HG02642 (cell line): ENCODE data around the gene CNDP1.

Experiments used
- ATAC-seq: cut with Tn5 transposase; IDR thresholded peaks from one replicate; pipeline ENCODE4 v1.9.1; 2021; ENCODE audit warnings: mild to moderate bottlenecking; ENCODE audit not compliant: unreplicated experiment, poor library complexity

CNDP1 gene

DNA sequence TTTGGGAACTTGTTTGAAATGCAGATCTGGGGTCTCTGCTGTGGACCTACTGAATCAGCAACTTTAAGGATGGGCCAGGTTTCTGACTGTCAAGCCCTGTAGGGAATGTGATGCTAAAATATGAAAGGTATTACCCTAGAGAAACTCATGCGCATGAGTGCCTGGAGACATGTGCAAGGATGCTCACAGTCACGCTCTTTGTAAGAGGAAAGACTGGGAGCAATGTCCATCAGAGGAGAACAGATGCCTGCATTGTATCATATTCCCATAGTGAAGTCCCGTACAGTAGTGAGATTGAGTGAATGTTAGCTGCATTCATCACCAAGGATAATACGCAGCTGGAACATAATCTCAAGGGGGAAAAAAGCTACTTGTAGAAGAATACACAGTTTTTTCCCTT, 77.5 kb downstream of the CNDP1 start:
- ATAC-seq = no peak

DNA sequence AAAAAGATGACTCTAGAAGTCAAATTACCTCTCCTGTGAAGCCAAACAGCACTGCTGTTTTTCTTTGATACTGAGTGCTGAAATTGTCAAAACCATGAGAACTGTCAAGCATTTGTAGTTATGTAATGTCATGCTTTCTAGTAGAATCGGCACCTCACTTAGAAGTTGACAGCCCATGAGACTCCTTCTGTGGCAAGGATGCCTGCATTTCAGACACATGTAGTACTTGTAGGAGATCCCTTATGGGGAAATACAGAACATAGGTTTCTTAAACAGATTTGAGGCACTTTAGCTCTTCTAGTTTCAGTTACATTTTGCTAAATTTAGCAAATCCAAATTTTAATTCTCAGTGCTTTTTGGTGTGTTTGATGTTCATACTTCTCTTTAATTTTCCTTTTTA, 79.1 kb downstream of the CNDP1 start:
- ATAC-seq = no peak

DNA sequence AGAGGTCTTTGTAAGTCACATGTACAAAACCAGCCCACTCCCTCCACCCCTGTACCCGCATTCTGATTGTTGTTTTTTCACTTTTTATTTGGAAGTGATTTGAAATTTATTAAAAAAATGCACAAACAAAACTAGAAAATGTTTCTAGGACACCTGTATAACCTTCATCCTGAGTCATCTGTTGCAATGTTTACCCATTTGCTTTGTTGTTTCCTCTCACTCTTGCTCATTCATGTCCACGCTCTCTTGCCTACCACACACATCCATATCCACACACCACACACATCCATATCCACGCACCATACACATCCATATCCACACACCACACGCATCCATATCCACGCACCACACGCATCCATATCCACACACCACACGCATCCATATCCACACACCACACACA, 82.2 kb downstream of the CNDP1 start:
- no peak for ATAC-seq

DNA sequence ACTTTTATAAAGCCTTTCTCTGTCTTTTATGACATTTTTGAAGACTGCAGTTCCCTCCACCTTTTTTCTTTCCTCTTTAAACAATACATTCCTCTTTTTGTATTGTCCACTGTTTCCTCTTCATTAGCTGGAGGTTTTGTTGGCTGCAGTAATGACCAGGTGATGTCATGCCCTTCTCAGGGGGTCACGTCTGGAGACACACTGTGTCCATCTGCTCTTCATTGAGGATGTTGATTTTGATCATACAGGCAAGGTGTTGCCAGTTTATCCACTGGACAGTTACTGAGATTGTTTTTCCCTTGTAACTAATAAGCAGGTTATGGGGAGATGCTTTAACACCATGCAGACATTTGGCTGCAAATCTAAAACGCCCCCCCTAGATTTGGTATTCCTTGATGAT, 83.2 kb downstream of the CNDP1 start:
- no peak for ATAC-seq

DNA sequence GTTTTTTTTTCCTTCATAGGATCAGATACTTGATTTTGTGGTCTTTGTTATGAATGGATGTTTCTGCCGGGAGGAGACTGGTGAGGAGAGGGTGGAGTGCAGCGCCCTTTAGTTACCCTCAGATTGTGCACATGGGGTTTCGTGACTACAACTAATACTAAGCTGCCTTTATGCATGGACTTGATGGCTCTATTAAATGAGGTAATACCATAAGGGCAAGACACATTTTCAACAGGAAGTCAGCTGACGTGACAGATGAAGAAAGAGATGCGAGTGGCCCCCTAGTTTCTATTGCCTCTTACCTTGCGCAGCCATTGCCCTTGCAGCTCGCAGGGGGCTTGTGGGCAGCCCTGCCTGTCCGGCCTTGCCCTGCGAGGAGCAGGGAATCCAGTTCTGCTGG, 87.8 kb downstream of the CNDP1 start:
- ATAC-seq = no peak

DNA sequence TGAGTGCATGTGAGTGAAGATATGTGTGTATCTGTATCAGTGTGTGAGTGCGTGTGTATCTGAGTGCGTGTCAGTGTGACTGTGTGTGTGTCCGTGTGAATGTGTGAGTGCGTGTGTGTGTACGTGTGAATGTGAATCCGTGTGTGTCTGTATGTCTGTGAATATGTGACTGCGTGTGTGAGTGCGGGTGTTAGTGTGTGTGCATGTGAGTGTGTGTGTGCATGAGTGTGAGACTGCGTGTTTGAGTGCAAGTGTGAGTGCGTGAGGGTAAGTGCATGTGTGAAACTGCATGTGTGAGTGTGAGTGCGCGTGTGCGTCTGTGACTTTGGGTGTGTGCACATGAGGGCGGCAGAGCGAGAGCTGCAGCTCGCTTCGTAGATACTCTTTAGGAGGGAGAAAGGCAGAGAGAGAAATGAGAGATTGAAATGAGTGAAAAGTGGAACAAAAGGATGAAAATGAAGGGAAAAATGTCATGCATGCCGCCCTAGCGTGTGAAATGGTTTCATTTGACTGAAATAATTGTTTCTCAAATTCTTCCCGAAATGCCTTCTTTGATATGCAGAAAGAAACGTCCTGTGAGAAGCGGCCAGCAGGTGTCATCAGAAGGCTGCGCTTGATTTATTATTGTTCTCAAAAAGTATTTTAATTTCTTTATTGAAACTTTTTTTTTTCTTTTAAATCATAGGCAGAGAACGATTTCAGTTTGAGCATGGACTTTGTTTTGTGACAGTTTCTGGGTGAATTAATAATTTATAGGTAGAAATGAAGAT, 88.9 kb downstream of the CNDP1 start:
- no peak for ATAC-seq

DNA sequence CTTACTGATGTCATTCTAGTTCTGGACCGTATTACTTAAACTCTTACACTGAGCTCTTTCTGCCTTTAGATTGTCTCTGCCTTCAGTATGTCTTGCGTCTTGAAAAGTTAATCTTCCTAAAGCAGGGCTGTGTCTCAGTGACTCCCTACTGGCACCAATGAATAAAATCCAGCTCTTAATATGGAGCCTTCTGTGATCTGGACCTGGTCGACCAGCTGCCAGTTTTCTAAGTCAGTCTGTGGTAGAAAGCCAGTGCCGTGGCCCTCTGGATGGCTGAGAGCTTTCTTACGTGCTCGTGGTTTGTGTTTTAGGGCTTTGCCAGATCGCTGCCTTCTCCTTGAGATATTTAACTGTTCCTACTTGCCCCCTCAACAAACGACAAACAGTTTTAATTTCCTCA, 90.2 kb downstream of the CNDP1 start:
- no peak for ATAC-seq

DNA sequence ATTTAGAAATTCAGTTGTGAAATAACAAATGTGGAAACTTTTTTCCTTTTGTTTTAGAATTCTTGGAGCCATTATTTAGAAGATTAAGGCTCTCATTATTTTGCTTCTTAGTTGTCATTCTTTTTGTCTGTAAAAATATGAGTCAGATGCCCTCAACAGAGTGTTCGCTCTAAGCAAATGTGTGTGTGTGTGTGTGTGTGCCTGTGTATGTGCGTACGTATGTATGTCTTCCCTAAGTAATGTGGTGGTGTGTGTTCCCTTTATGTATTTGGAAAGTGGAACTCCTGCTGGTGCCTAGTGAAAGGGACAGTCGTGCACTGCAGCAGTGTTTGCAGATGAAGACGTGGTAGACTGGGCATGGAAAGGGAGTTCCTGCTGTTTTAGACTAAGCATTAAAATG, 90.9 kb downstream of the CNDP1 start:
- no peak for ATAC-seq

DNA sequence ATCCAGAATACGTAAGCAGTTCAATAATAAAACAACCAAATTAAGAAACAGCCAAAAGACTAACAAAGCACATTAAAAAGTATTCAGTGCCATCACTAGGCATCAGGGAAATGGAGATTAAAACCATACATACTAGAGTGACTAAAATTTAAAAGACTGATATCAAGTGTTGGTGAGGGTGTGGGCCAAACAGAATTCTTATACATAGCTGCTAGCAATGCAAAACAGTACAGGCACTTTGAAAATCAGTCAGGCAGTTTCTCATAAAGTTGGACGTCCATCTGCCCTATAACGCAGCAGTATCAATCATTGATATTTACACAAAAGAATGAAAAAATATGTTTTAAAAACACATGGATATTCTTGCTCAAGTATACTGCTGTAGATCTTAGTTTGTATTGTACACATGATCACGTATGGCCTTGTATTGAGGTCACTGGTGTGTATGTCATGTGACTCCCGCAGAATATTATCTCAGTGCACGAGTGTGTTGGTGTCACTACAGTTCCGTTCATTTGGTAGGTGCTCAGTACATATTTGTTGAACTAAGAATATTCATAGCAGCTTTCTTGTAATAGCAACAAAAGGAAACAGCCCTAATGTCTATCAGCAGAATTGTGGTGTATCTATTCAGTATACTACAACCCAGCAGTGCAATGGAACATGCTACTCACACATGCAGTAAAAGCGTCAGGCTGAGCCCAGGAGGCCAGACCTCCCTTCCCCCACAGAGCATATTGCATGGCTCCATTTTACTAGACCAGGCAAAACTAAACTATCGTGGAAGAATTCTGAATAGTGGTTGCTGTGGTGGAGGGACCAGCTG, 92.0 kb downstream of the CNDP1 start:
- no peak for ATAC-seq

DNA sequence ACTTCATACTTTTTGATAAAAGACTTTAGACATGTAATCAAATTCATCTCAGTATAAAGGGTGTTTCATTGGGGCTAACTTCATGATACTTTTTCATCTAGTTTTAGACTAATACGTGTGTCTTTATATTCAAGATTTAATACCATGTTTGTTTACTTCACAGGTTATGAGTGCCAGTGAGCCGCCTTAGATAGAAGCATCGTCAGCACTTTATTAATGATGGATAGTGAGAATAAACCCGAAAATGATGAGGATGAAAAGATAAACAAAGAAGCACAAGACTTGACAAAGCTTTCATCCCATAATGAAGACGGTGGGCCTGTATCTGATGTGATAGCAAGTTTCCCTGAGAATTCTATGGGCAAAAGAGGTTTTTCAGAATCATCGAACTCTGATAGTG, 96.5 kb downstream of the CNDP1 start:
- ATAC-seq = no peak

DNA sequence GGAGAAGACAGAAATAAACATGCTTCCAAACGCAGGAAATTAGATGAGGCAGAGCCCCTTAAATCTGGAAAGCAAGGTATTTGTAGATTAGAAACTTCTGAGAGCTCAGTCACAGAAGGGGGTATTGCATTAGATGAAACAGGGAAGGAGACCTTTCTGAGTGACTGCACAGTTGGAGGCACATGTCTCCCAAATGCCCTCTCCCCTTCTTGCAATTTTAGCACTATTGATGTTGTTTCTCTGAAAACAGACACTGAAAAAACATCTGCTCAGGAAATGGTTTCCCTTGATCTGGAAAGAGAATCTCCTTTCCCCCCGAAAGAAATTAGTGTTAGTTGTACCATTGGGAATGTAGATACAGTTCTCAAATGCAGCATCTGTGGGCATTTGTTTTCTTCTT, 96.9 kb downstream of the CNDP1 start:
- no peak for ATAC-seq

DNA sequence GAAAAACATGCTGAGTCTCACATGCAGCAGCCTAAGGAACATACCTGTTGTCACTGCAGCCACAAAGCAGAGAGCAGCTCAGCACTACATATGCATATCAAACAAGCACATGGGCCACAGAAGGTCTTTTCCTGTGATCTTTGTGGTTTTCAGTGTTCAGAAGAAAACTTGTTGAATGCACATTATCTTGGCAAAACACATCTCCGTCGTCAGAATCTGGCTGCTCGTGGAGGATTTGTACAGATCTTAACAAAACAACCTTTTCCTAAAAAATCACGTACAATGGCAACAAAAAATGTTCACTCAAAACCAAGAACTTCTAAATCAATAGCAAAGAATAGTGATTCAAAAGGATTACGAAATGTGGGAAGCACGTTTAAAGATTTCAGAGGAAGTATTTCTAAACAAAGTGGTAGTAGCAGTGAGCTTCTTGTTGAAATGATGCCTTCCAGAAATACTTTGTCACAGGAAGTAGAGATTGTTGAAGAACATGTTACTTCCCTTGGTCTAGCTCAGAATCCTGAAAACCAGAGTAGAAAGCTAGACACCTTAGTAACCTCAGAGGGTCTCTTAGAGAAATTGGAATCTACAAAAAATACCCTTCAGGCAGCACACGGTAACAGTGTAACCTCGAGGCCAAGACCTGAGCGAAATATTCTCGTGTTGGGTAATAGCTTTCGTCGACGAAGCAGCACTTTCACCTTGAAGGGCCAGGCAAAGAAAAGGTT, 97.5 kb downstream of the CNDP1 start:
- no peak for ATAC-seq

DNA sequence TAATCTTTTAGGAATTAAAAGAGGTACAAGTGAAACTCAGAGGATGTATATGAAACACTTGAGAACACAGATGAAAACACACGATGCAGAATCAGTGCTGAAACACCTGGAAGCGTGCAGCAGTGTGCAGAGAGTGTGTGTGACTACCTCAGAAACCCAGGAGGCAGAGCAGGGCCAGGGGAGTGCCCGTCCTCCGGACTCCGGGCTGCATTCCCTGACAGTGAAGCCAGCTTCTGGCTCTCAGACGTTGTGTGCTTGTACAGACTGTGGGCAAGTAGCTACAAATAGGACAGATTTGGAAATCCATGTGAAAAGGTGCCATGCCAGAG, 98.0 kb downstream of the CNDP1 start:
- no peak for ATAC-seq

DNA sequence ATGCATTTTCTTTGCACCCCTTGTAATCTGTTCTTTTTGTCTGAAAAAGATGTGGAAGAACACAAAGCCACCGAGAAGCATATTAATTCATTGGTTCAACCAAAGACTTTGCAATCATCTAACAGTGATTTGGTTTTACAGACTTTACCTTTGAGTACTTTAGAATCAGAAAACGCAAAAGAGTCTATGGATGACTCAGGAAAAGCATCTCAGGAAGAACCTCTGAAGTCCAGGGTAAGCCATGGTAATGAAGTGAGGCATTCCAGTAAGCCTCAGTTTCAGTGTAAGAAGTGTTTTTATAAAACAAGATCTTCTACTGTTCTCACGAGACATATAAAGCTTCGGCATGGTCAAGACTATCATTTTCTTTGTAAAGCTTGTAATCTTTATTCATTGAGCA, 98.6 kb downstream of the CNDP1 start:
- ATAC-seq = no peak

DNA sequence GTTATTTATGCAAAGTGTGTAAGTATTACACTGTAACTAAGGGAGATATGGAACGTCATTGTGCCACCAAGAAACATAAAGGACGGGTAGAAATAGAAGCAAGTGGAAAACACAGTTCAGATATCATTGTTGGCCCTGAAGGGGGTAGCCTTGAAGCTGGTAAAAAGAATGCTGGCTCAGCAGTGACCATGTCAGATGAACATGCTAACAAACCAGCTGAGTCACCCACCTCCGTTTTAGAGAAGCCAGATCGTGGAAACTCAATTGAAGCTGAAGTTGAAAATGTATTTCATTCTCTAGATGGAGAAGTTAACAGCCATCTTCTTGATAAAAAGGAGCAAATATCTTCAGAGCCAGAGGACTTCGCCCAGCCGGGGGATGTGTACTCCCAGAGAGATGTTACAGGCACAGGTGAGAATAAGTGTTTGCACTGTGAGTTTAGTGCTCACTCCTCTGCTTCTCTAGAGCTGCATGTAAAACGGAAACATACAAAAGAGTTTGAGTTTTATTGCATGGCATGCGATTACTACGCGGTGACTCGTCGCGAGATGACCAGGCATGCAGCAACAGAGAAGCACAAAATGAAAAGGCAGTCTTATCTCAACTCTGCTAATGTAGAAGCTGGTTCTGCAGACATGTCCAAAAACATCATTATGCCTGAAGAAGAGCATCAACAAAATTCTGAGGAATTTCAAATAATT, 99.5 kb downstream of the CNDP1 start:
- no peak for ATAC-seq

DNA sequence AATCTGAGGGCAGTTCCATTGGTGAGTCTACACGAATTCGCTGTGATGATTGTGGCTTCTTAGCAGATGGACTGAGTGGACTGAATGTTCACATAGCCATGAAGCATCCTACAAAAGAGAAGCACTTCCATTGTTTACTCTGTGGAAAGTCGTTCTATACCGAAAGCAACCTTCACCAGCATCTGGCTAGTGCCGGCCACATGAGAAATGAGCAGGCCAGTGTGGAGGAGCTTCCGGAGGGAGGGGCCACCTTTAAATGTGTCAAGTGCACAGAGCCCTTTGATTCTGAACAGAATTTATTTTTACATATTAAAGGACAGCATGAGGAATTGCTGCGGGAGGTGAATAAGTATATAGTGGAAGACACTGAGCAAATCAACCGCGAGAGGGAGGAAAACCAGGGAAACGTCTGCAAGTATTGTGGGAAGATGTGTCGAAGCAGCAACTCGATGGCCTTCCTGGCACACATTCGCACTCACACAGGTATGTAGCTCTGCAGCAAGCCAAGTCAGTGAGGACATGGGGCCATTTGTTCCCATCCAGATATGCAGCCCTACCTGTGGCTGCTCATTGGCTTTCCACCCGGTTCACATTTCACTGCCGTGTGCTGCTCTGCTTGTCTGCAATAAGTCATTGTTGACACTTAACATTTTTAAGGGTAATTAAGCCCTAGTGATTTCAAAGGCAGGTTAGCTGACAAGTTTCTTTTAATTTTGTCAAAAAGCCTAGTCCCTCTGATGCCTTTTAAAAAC, 101.1 kb downstream of the CNDP1 start:
- ATAC-seq = no peak
